ENCODE data around the gene ALDOB. TPM values are rescaled to one million over a fixed set of nuclear protein-coding genes. Genes with fewer than 3 reads are reported as not detected.

Gene ALDOB
- total RNA-seq, 1 experiment from 2014 or later, result 0.67 TPM

DNA sequence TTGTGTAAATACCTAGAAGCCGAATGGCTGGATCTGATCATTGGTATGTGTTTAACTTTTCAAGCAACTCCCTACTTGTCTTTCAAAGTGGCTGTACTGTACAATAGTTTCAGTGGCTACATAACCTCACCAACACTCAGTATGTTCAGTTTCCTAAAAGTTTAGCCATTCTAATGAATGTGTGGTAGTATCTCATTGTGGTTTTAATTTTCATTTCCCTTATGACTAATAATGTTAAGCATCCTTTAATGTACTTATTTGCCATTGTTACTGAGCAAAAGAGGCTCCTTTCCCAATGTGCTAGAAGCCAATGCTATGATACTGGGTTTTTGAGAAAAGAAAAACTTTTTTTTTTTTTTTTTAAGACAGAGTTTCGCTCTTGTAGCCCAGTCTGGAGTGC lies 27.8 kb upstream of the ALDOB start:
- intact Hi-C loops (cut with micrococcal nuclease; ENCODE audit: unreplicated experiment) (no loop called here), in situ Hi-C loops (cut with HindIII; ENCODE audit: low pct_unique_long_range_greater_than_20kb, low sequenced_read_pairs) (no loop called here)
- no peaks in the 10 kb centered on the region for H3K27me3 ChIP-seq (ENCODE audit: control insufficient read depth, insufficient read depth, low read length)
- H3K36me3 ChIP-seq (ENCODE audit: control insufficient read depth, insufficient read depth, low read length), result no peaks in the 10 kb centered on the region
- ATAC-seq (no peak), DNase-seq (ENCODE audit: low read depth, low spot score) (no peak)
- CTCF ChIA-PET, result no interaction called here
- no peak overlapping the region for H3K4me3 ChIP-seq (ENCODE audit: low read depth in 2 of 2, low read length in 2 of 2)
- POLR2A ChIA-PET, result no interaction called here
- no peaks in the 10 kb centered on the region for H3K9me3 ChIP-seq (ENCODE audit: control insufficient read depth, insufficient read depth, low read depth, low read length)
- no peak overlapping the region for H3K27ac ChIP-seq (ENCODE audit: low read length)
- BruUV-seq (replicated peaks), result no TSS peak
- no peaks in the 10 kb centered on the region; the same call in 1 of the 2 replicates for H3K4me1 ChIP-seq (ENCODE audit: control insufficient read depth, insufficient read depth, low read length)
- TF ChIP-seq TCF7L2 (IDR thresholded peaks at IDR 0.05; ENCODE audit: low read depth, low read length) (no peak), SIN3A (IDR thresholded peaks at IDR 0.05; ENCODE audit: borderline replicate concordance, insufficient read depth, low read depth, low read length) (no peak), POLR2AphosphoS5 (IDR thresholded peaks at IDR 0.05; ENCODE audit: low read depth, low read length) (no peak)
- TF ChIP-seq, protein P1, sequence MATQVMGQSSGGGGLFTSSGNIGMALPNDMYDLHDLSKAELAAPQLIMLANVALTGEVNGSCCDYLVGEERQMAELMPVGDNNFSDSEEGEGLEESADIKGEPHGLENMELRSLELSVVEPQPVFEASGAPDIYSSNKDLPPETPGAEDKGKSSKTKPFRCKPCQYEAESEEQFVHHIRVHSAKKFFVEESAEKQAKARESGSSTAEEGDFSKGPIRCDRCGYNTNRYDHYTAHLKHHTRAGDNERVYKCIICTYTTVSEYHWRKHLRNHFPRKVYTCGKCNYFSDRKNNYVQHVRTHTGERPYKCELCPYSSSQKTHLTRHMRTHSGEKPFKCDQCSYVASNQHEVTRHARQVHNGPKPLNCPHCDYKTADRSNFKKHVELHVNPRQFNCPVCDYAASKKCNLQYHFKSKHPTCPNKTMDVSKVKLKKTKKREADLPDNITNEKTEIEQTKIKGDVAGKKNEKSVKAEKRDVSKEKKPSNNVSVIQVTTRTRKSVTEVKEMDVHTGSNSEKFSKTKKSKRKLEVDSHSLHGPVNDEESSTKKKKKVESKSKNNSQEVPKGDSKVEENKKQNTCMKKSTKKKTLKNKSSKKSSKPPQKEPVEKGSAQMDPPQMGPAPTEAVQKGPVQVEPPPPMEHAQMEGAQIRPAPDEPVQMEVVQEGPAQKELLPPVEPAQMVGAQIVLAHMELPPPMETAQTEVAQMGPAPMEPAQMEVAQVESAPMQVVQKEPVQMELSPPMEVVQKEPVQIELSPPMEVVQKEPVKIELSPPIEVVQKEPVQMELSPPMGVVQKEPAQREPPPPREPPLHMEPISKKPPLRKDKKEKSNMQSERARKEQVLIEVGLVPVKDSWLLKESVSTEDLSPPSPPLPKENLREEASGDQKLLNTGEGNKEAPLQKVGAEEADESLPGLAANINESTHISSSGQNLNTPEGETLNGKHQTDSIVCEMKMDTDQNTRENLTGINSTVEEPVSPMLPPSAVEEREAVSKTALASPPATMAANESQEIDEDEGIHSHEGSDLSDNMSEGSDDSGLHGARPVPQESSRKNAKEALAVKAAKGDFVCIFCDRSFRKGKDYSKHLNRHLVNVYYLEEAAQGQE (IDR thresholded peaks at IDR 0.05; ENCODE audit: insufficient read depth in 1 of 2, low read depth in 2 of 2, low read length in 1 of 2), result no peak
- TF ChIP-seq, protein P2, sequence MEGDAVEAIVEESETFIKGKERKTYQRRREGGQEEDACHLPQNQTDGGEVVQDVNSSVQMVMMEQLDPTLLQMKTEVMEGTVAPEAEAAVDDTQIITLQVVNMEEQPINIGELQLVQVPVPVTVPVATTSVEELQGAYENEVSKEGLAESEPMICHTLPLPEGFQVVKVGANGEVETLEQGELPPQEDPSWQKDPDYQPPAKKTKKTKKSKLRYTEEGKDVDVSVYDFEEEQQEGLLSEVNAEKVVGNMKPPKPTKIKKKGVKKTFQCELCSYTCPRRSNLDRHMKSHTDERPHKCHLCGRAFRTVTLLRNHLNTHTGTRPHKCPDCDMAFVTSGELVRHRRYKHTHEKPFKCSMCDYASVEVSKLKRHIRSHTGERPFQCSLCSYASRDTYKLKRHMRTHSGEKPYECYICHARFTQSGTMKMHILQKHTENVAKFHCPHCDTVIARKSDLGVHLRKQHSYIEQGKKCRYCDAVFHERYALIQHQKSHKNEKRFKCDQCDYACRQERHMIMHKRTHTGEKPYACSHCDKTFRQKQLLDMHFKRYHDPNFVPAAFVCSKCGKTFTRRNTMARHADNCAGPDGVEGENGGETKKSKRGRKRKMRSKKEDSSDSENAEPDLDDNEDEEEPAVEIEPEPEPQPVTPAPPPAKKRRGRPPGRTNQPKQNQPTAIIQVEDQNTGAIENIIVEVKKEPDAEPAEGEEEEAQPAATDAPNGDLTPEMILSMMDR (IDR thresholded peaks at IDR 0.05), result no peak

DNA sequence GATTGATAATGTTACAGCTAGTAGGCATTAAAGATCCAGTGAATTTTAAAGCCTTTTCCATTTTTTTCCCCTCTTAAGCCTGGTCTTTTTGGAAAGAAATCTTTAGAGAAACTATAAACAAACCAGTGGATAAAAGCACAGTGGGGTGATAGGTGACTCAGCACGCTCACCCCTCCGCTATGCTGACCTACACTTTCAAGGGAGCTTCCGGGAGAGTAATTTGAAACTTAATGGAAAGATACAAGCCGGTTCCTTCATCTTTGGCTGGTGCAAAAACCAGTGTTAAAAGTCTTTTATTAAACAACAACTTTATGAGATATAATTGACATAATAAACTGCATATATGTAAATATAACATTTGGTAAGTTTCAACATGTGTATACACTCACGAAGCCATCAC lies 27.0 kb upstream of the ALDOB start:
- in situ Hi-C loops (cut with HindIII; ENCODE audit: low pct_unique_long_range_greater_than_20kb, low sequenced_read_pairs), result no loop called here
- DNase-seq (ENCODE audit: low read depth, low spot score) (no peak), ATAC-seq (no peak)
- no TSS peak for BruUV-seq (replicated peaks)
- intact Hi-C loops (cut with micrococcal nuclease; ENCODE audit: unreplicated experiment), result no loop called here
- Histone ChIP-seq H3K36me3 (ENCODE audit: control insufficient read depth, insufficient read depth, low read length) (no peaks in the 10 kb centered on the region), H3K27me3 (ENCODE audit: control insufficient read depth, insufficient read depth, low read length) (no peaks in the 10 kb centered on the region), H3K4me1 (ENCODE audit: control insufficient read depth, insufficient read depth, low read length) (no peaks in the 10 kb centered on the region; the same call in 1 of the 2 replicates), H3K4me3 (ENCODE audit: low read depth in 2 of 2, low read length in 2 of 2) (no peak overlapping the region), H3K27ac (ENCODE audit: low read length) (no peak overlapping the region), H3K9me3 (ENCODE audit: control insufficient read depth, insufficient read depth, low read depth, low read length) (no peaks in the 10 kb centered on the region)
- TF ChIP-seq SIN3A (IDR thresholded peaks at IDR 0.05; ENCODE audit: borderline replicate concordance, insufficient read depth, low read depth, low read length) (no peak), POLR2AphosphoS5 (IDR thresholded peaks at IDR 0.05; ENCODE audit: low read depth, low read length) (no peak), TCF7L2 (IDR thresholded peaks at IDR 0.05; ENCODE audit: low read depth, low read length) (no peak)
- TF ChIP-seq, protein P2 (IDR thresholded peaks at IDR 0.05), result no peak
- TF ChIP-seq, protein P1 (IDR thresholded peaks at IDR 0.05; ENCODE audit: insufficient read depth in 1 of 2, low read depth in 2 of 2, low read length in 1 of 2), result no peak
- ChIA-PET POLR2A (no interaction called here), CTCF (no interaction called here)

Measured in Panc1 (cell line).